GM12878 (cell line): ENCODE results near the gene NPIPB8. TPM values are rescaled to one million over a fixed set of nuclear protein-coding genes. Genes with fewer than 3 reads are reported as not detected.
"Not testable (repeated sequence)": the region's sequence is repeated elsewhere in the genome, so short reads cannot be mapped to it uniquely, and the experiment has no call there.

Experiments used
- ATAC-seq: fragments of 200-7000 bp; cut with Tn5 transposase; 3 replicates; pipeline ENCODE4 v1.9.1; 2020; ENCODE audit warnings: mild to moderate bottlenecking, moderate library complexity
- BruUV-seq: library from RNA; stranded (reverse); fragments of 400-500 nt; replicated peaks from 2 replicates; lab custom pipeline; 2021; lab: Mats Ljungman, UMichigan
- CTCF ChIA-PET: fragments of 300-600 bp; sonication (Branson Sonifier 250); formaldehyde crosslinking; extraction: SDS; loops from one replicate; lab custom pipeline; 2021; ENCODE audit warnings: inconsistent platforms; lab: Yijun Ruan, JAX
- POLR2A ChIA-PET: fragments of 350-600 bp; formaldehyde crosslinking; extraction: SDS; loops from one replicate; lab custom pipeline; 2021; ENCODE audit warnings: inconsistent platforms; lab: Charles Lee
- RAD21 ChIA-PET: fragments of 300-600 bp; sonication (Branson Sonifier 250); formaldehyde crosslinking; loops from one replicate; lab custom pipeline; 2023; ENCODE audit warnings: antibody characterized with exemption; ENCODE audit not compliant: unreplicated experiment; lab: Charles Lee
- SMC1A ChIA-PET: fragments of 300-600 bp; sonication (Branson Sonifier 250); formaldehyde crosslinking; loops from one replicate; lab custom pipeline; 2023; ENCODE audit not compliant: unreplicated experiment, uncharacterized antibody; lab: Charles Lee
- DNase-seq: peaks from one replicate; pipeline ENCODE4 v3.0.0-alpha.2; 2011; ENCODE audit warnings: low read depth, low spot score
- FAIRE-seq: peaks from 3 replicates; lab custom pipeline; 2011; peaks lifted over from hg19 to GRCh38; lab: Jason Lieb, UNC
- H2AFZ ChIP-seq: 2 replicates; pipeline ENCODE4 v1.6.0; 2011; ENCODE audit warnings: low read depth, low read length, control low read depth; ENCODE audit not compliant: control insufficient read depth
- H3K27ac ChIP-seq: 2 replicates; pipeline ENCODE4 v1.5.1; 2011; ENCODE audit warnings: control low read depth; ENCODE audit not compliant: control insufficient read depth, insufficient read depth
- H3K27me3 ChIP-seq, 2 experiments: replicated peaks in 1 of 2; 2 replicates each; pipeline versions ENCODE4 v1.6.0 to v1.6.1; 2011; ENCODE audit warnings: low read length in 1 of 2; ENCODE audit not compliant: control insufficient read depth in 2 of 2, insufficient read depth in 2 of 2
- H3K36me3 ChIP-seq, 2 experiments: 2 replicates each; pipeline ENCODE4 v1.5.1; 2011; ENCODE audit warnings: low read length in 1 of 2; ENCODE audit not compliant: control insufficient read depth in 2 of 2, insufficient read depth in 2 of 2
- H3K4me1 ChIP-seq: 2 replicates; pipeline ENCODE4 v1.6.1; 2011; ENCODE audit warnings: mild to moderate bottlenecking, low read length, moderate library complexity, mixed read lengths; ENCODE audit not compliant: control insufficient read depth, insufficient read depth
- H3K4me2 ChIP-seq: 2 replicates; pipeline ENCODE4 v1.6.0; 2011; ENCODE audit warnings: control low read depth; ENCODE audit not compliant: control insufficient read depth, insufficient read depth
- H3K4me3 ChIP-seq: fragments of 200-600 bp; sonication (generic); 2 replicates; pipeline ENCODE4 v1.5.1; 2016
- H3K79me2 ChIP-seq: 2 replicates; pipeline ENCODE4 v1.6.0; 2011; ENCODE audit warnings: low read length; ENCODE audit not compliant: control insufficient read depth, insufficient read depth
- H3K9ac ChIP-seq: 2 replicates; pipeline ENCODE4 v1.8.0; 2011; ENCODE audit warnings: low read length, control low read depth, mixed read lengths; ENCODE audit not compliant: control insufficient read depth, insufficient read depth
- H3K9me3 ChIP-seq: replicated peaks from 3 replicates; pipeline ENCODE4 v1.5.1; 2011; ENCODE audit warnings: mild to moderate bottlenecking, low read length; ENCODE audit not compliant: control insufficient read depth, insufficient read depth
- H4K20me1 ChIP-seq: 2 replicates; pipeline ENCODE4 v1.6.0; 2011; ENCODE audit not compliant: control insufficient read depth, insufficient read depth
- SIN3A ChIP-seq: IDR thresholded peaks from 2 replicates; pipeline ENCODE4 v1.6.1; 2012; ENCODE audit warnings: low read depth, low read length, improper control_type of control experiment
- WGBS: methylation state at CpG from one replicate; pipeline ENCODE4 v1.1.6; 2016; ENCODE audit warnings: low lambda C conversion rate; ENCODE audit not compliant: insufficient replicate concordance, insufficient coverage; ENCODE audit errors: missing lambda C conversion rate; 5-methylcytosine and 5-hydroxymethylcytosine counted together
- in situ Hi-C: fragments of 300-500 bp; cut with MboI; formaldehyde crosslinking; loops from 9 replicates; pipeline ENCODE4 v1.14.3; 2018; ENCODE audit warnings: mixed read lengths
- intact Hi-C: fragments of 100-400 bp; cut with micrococcal nuclease; formaldehyde crosslinking; loops from one replicate; pipeline ENCODE4 v1.14.2; 2022; ENCODE audit not compliant: unreplicated experiment
- polyA plus RNA-seq, 11 experiments: library from polyadenylated mRNA; depleted of rRNA in 4 of 11; unstranded in 6 of 11; stranded (reverse) in 5 of 11; fragments of >200 nt; fragmentation: Nextera tagmentation in 4 of 11; fragmentation: Illumina TruSeq in 1 of 11; extraction: Ambion mirVana in 4 of 11; extraction: Trizol in 1 of 11; gene quantifications; 1 replicate in 1 of 11; 2 replicates in 10 of 11; pipeline versions ENCODE4 v1.2.1 to v1.2.3, GENCODE V29; 2011 to 2016; ENCODE audit warnings: inconsistent platforms in 2 of 11, missing spikeins in 2 of 11, low read depth in 1 of 11
- total RNA-seq, 4 experiments: library from RNA; depleted of rRNA in 3 of 4; stranded (reverse); fragments of >200 nt in 3 of 4; fragmentation: Illumina TruSeq in 1 of 4; extraction: Trizol in 1 of 4; gene quantifications; 2 replicates each; pipeline versions ENCODE4 v1.2.1 to v1.2.3, GENCODE V29; 2013 to 2021
- TF ChIP-seq, protein P1 (sequence below): fragments of 450-650 bp; IDR thresholded peaks from 2 replicates; pipeline ENCODE4 v1.6.1; 2017; ENCODE audit warnings: mild to moderate bottlenecking, moderate library complexity

The NPIPB8 gene
- total and polyA plus RNA-seq, 10 of the 15 experiments (the other 5 are each of a cell fraction or from before 2014, with no cell fraction given) = 0.03 to 1.2 (median 0.56) TPM; not detected in 5

GRCh38 chr16:28621481-28622155 is 16.2 kb upstream of the NPIPB8 start (continued):
- TF ChIP-seq, protein P1, sequence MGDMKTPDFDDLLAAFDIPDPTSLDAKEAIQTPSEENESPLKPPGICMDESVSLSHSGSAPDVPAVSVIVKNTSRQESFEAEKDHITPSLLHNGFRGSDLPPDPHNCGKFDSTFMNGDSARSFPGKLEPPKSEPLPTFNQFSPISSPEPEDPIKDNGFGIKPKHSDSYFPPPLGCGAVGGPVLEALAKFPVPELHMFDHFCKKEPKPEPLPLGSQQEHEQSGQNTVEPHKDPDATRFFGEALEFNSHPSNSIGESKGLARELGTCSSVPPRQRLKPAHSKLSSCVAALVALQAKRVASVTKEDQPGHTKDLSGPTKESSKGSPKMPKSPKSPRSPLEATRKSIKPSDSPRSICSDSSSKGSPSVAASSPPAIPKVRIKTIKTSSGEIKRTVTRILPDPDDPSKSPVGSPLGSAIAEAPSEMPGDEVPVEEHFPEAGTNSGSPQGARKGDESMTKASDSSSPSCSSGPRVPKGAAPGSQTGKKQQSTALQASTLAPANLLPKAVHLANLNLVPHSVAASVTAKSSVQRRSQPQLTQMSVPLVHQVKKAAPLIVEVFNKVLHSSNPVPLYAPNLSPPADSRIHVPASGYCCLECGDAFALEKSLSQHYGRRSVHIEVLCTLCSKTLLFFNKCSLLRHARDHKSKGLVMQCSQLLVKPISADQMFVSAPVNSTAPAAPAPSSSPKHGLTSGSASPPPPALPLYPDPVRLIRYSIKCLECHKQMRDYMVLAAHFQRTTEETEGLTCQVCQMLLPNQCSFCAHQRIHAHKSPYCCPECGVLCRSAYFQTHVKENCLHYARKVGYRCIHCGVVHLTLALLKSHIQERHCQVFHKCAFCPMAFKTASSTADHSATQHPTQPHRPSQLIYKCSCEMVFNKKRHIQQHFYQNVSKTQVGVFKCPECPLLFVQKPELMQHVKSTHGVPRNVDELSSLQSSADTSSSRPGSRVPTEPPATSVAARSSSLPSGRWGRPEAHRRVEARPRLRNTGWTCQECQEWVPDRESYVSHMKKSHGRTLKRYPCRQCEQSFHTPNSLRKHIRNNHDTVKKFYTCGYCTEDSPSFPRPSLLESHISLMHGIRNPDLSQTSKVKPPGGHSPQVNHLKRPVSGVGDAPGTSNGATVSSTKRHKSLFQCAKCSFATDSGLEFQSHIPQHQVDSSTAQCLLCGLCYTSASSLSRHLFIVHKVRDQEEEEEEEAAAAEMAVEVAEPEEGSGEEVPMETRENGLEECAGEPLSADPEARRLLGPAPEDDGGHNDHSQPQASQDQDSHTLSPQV = no peak
- TF ChIP-seq SIN3A = no peak
- TF ChIP-seq, all 136 proteins: peak for 0

DNA sequence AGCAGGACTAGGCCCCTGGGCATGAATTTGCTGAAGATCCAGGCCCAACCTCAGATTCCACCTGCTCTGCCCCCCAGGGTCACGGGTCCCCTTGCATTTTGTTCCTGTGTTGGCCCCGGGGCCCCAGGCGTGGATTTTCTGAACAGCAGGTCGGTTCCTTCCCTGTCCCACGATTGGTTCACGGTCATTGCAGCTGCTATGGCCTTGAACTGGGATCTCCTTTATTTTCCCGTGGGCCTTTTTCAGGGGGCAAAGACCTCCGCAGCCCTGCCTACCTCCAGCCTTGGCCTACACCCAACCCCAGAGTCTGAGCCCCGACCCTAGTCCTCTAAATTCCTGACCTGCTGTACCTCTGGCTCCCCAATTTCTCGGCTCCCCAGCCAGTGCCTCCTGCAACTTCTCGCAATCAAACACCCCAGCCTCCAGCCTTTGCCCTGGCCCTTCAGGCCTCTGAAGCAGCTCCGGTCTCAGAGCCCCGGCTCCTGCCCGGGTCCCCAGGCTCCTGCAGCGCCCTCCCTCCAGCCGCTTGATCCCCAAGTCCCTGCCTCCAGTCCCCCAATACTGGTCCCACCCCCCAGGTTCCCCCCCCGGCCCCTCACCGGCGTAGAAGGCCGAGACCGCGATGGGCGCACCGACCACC is 15.2 kb upstream of the NPIPB8 start:
- CTCF ChIA-PET, ATAC-seq, H3K9ac ChIP-seq, FAIRE-seq, H2AFZ ChIP-seq, H3K27ac ChIP-seq, H3K4me1 ChIP-seq, H3K79me2 ChIP-seq, in situ Hi-C loops, H4K20me1 ChIP-seq, BruUV-seq, H3K4me2 ChIP-seq, intact Hi-C loops, RAD21 ChIA-PET, H3K36me3 ChIP-seq, H3K4me3 ChIP-seq, DNase-seq, SMC1A ChIA-PET, POLR2A ChIA-PET, H3K9me3 ChIP-seq, H3K27me3 ChIP-seq: not testable (repeated sequence)
- 27% methylated on average over 19 of the region's 24 CpGs for WGBS
